ENCODE measurements around the gene KCNQ1. TPM values are rescaled to one million over a fixed set of nuclear protein-coding genes. Genes with fewer than 3 reads are reported as not detected.

Gene KCNQ1
- total and polyA plus RNA-seq, 2 of the 13 experiments (the other 11 are each of a cell fraction or from before 2014, with no cell fraction given), result 0.02 to 0.08 TPM

DNA sequence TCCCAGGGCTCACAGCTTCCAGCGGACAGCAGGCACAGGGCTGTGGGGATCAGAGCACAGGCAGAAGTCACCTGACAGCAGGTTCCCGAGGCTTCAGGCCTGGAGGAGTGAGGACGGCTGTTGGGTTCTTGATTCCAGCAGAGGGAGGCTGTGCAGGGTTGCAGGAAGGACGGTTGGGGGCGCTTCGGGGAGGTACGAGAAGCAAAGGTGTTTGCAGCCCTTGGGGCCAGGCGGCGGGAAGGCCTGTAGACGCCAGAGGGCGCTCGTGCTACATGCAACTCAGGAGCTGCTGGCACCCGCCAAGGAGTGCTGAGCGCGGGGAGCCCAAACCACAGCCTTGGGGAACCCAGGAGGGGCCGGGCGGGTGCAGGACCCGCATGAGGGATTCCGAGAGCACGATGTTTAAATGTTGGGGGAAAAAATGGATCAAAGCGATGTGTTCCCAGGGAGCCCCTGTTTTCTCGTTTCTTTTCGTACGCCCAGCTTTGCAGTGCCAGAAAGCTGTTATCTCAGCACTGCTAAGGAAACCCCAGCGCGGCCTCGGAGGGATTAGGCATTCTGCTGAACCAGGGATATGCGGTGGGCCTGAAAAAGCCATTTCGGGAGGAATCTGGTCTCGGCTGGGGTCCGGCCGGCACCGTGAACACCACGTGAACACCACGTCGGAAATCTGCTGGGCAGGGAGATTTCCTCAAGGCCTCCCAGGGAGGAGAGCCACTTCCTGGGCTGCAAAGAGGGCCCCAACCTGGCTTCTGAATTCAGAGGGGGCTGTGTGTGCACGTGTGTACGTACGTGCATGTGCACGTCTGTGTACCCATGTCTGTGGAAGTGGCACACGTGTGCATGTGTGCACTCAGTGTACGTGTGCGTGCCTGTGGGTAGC is 88.1 kb downstream of the KCNQ1 start (continued):
- TF ChIP-seq ZBTB7B (CRISPR knock-in tag; IDR thresholded peaks at IDR 0.05), result peak; percentile 58; the same call in 1 of the 2 replicates
- TF ChIP-seq ESRRA (CRISPR knock-in tag; IDR thresholded peaks at IDR 0.05; ENCODE audit: low read depth), result peak; percentile 64; the same call in 1 of the 2 replicates
- TF ChIP-seq TBX2 (CRISPR knock-in tag; IDR thresholded peaks at IDR 0.05; ENCODE audit: borderline replicate concordance), result peak; percentile 39; the same call in 1 of the 2 replicates
- TF ChIP-seq MAFF (IDR thresholded peaks at IDR 0.05; ENCODE audit: low read depth, low read length), result no peak
- no peak for TF ChIP-seq ZNF30 (CRISPR knock-in tag; IDR thresholded peaks at IDR 0.05)
- TF ChIP-seq KLF15 (CRISPR knock-in tag; IDR thresholded peaks at IDR 0.05; ENCODE audit: borderline replicate concordance), result no peak
- no peak for TF ChIP-seq ZNF567 (CRISPR knock-in tag; IDR thresholded peaks at IDR 0.05; ENCODE audit: borderline replicate concordance)
- TF ChIP-seq, protein P1, sequence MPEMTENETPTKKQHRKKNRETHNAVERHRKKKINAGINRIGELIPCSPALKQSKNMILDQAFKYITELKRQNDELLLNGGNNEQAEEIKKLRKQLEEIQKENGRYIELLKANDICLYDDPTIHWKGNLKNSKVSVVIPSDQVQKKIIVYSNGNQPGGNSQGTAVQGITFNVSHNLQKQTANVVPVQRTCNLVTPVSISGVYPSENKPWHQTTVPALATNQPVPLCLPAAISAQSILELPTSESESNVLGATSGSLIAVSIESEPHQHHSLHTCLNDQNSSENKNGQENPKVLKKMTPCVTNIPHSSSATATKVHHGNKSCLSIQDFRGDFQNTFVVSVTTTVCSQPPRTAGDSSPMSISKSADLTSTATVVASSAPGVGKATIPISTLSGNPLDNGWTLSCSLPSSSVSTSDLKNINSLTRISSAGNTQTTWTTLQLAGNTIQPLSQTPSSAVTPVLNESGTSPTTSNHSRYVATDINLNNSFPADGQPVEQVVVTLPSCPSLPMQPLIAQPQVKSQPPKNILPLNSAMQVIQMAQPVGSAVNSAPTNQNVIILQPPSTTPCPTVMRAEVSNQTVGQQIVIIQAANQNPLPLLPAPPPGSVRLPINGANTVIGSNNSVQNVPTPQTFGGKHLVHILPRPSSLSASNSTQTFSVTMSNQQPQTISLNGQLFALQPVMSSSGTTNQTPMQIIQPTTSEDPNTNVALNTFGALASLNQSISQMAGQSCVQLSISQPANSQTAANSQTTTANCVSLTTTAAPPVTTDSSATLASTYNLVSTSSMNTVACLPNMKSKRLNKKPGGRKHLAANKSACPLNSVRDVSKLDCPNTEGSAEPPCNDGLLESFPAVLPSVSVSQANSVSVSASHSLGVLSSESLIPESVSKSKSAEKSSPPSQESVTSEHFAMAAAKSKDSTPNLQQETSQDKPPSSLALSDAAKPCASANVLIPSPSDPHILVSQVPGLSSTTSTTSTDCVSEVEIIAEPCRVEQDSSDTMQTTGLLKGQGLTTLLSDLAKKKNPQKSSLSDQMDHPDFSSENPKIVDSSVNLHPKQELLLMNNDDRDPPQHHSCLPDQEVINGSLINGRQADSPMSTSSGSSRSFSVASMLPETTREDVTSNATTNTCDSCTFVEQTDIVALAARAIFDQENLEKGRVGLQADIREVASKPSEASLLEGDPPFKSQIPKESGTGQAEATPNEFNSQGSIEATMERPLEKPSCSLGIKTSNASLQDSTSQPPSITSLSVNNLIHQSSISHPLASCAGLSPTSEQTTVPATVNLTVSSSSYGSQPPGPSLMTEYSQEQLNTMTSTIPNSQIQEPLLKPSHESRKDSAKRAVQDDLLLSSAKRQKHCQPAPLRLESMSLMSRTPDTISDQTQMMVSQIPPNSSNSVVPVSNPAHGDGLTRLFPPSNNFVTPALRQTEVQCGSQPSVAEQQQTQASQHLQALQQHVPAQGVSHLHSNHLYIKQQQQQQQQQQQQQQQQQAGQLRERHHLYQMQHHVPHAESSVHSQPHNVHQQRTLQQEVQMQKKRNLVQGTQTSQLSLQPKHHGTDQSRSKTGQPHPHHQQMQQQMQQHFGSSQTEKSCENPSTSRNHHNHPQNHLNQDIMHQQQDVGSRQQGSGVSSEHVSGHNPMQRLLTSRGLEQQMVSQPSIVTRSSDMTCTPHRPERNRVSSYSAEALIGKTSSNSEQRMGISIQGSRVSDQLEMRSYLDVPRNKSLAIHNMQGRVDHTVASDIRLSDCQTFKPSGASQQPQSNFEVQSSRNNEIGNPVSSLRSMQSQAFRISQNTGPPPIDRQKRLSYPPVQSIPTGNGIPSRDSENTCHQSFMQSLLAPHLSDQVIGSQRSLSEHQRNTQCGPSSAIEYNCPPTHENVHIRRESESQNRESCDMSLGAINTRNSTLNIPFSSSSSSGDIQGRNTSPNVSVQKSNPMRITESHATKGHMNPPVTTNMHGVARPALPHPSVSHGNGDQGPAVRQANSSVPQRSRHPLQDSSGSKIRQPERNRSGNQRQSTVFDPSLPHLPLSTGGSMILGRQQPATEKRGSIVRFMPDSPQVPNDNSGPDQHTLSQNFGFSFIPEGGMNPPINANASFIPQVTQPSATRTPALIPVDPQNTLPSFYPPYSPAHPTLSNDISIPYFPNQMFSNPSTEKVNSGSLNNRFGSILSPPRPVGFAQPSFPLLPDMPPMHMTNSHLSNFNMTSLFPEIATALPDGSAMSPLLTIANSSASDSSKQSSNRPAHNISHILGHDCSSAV (CRISPR knock-in tag; IDR thresholded peaks at IDR 0.05; ENCODE audit: borderline replicate concordance), result no peak
- TF ChIP-seq, protein P2, sequence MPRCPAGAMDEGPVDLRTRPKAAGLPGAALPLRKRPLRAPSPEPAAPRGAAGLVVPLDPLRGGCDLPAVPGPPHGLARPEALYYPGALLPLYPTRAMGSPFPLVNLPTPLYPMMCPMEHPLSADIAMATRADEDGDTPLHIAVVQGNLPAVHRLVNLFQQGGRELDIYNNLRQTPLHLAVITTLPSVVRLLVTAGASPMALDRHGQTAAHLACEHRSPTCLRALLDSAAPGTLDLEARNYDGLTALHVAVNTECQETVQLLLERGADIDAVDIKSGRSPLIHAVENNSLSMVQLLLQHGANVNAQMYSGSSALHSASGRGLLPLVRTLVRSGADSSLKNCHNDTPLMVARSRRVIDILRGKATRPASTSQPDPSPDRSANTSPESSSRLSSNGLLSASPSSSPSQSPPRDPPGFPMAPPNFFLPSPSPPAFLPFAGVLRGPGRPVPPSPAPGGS (CRISPR knock-in tag; IDR thresholded peaks at IDR 0.05), result peak; percentile 41; the same call in 1 of the 2 replicates
- TF ChIP-seq, protein P3, sequence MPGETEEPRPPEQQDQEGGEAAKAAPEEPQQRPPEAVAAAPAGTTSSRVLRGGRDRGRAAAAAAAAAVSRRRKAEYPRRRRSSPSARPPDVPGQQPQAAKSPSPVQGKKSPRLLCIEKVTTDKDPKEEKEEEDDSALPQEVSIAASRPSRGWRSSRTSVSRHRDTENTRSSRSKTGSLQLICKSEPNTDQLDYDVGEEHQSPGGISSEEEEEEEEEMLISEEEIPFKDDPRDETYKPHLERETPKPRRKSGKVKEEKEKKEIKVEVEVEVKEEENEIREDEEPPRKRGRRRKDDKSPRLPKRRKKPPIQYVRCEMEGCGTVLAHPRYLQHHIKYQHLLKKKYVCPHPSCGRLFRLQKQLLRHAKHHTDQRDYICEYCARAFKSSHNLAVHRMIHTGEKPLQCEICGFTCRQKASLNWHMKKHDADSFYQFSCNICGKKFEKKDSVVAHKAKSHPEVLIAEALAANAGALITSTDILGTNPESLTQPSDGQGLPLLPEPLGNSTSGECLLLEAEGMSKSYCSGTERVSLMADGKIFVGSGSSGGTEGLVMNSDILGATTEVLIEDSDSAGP (CRISPR knock-in tag; IDR thresholded peaks at IDR 0.05; ENCODE audit: borderline replicate concordance), result peak; percentile 59
- TF ChIP-seq ZNF225 (CRISPR knock-in tag; IDR thresholded peaks at IDR 0.05), result no peak; the same call in 1 of the 2 replicates
- no peak for TF ChIP-seq MAFG (CRISPR knock-in tag; IDR thresholded peaks at IDR 0.05)
- TF ChIP-seq, protein P4, sequence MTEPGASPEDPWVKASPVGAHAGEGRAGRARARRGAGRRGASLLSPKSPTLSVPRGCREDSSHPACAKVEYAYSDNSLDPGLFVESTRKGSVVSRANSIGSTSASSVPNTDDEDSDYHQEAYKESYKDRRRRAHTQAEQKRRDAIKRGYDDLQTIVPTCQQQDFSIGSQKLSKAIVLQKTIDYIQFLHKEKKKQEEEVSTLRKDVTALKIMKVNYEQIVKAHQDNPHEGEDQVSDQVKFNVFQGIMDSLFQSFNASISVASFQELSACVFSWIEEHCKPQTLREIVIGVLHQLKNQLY (CRISPR knock-in tag; IDR thresholded peaks at IDR 0.05), result no peak
- TF ChIP-seq, protein P5, sequence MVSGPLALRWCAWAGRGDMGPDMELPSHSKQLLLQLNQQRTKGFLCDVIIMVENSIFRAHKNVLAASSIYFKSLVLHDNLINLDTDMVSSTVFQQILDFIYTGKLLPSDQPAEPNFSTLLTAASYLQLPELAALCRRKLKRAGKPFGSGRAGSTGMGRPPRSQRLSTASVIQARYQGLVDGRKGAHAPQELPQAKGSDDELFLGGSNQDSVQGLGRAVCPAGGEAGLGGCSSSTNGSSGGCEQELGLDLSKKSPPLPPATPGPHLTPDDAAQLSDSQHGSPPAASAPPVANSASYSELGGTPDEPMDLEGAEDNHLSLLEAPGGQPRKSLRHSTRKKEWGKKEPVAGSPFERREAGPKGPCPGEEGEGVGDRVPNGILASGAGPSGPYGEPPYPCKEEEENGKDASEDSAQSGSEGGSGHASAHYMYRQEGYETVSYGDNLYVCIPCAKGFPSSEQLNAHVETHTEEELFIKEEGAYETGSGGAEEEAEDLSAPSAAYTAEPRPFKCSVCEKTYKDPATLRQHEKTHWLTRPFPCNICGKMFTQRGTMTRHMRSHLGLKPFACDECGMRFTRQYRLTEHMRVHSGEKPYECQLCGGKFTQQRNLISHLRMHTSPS (CRISPR knock-in tag; IDR thresholded peaks at IDR 0.05; ENCODE audit: low read depth), result peak; percentile 8; the same call in 1 of the 2 replicates

All from HepG2 (cell line).